Esophagus squamous epithelium (tissue), 5 donors: ENCODE results near the gene RNASEH2C. TPM values are rescaled to one million over a fixed set of nuclear protein-coding genes. Genes with fewer than 3 reads are reported as not detected.

ENCODE experiments used
- DNase-seq: peaks from one replicate; lab custom pipeline; 2025; lab: John Stamatoyannopoulos, UW
- H3K27ac ChIP-seq, 4 donors: fragments of 200-600 bp; sonication (generic); one replicate each; pipeline ENCODE4 v1.5.1; 2016 to 2019; ENCODE audit warnings: mild to moderate bottlenecking in 1 of 4
- H3K27me3 ChIP-seq, 4 donors: fragments of 200-600 bp; sonication (generic); 1 replicate in 3 of 4; 2 replicates in 1 of 4; pipeline versions ENCODE4 v1.5.1 to v1.6.0; 2017 to 2021; ENCODE audit warnings: antibody characterized with exemption in 1 of 4
- H3K36me3 ChIP-seq, 3 donors: fragments of 200-600 bp; sonication (generic); one replicate each; pipeline ENCODE4 v1.5.1; 2016 to 2019
- H3K4me1 ChIP-seq, 3 donors: fragments of 200-600 bp; sonication (generic); one replicate each; pipeline ENCODE4 v1.5.1; 2017 to 2019
- H3K4me3 ChIP-seq, 4 donors: fragments of 200-600 bp; sonication (generic); 1 replicate in 3 of 4; 2 replicates in 1 of 4; pipeline ENCODE4 v1.5.1; 2016 to 2019; ENCODE audit warnings: mild to moderate bottlenecking in 2 of 4, moderate library complexity in 1 of 4
- H3K9me3 ChIP-seq, 3 donors: fragments of 200-600 bp; sonication (generic); one replicate each; pipeline ENCODE4 v1.5.1; 2016 to 2019
- POLR2A ChIP-seq, 4 donors: fragments of 450-650 bp; IDR thresholded peaks; one replicate each; pipeline ENCODE4 v1.6.1; 2017; ENCODE audit warnings: antibody characterized with exemption in 4 of 4, mild to moderate bottlenecking in 4 of 4, moderate library complexity in 3 of 4
- WGBS, 2 donors: methylation state at CpG; one replicate each; pipeline ENCODE4 v1.1.5; 2018; 5-methylcytosine and 5-hydroxymethylcytosine counted together
- intact Hi-C: fragments of 100-400 bp; cut with DNase I; formaldehyde crosslinking; loops from one replicate; pipeline ENCODE4 v1.15.0; 2022
- total RNA-seq, 4 donors: library from RNA; depleted of rRNA; stranded (reverse); fragments of >200 nt; gene quantifications; one replicate each; pipeline ENCODE4 v1.1.0, GENCODE V29; 2016
- TF ChIP-seq, protein P1 (sequence below), 6 experiments: fragments of 450-650 bp in 4 of 6; fragments of 200-600 bp in 2 of 6; sonication (generic) in 2 of 6; IDR thresholded peaks; one replicate each; pipeline ENCODE4 v1.5.1; 2016 to 2019; ENCODE audit warnings: antibody characterized with exemption in 6 of 6, mild to moderate bottlenecking in 4 of 6, moderate library complexity in 4 of 6
- donor health status: DM: yes; HTN: yes; CAD: no.

RNASEH2C gene
- total RNA-seq, 4 donors from 2014 or later = 39.9 to 59.5 (median 50.8) TPM

DNA sequence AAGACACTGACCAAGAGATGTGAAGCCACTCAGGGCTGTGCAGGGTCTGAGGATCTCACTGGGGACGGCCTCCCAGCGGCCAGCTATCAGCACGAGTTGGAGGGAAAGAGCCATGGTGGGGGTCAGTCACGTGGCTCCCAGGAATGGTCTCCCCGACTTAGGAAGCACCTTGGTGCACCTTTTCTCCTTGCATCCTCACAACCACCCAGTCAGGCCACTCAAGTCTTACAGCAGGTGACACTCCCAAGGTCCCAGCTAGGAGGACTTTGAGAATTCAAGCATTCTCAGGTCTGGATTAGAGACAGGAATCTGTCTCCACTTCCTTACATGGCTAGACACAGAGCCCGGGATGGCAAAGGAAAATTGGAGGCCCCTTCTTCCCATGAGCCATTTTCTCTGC is 2.7 kb downstream of the RNASEH2C start:
- TF ChIP-seq POLR2A (IDR thresholded peaks at IDR 0.05) = no peak
- TF ChIP-seq, protein P1, sequence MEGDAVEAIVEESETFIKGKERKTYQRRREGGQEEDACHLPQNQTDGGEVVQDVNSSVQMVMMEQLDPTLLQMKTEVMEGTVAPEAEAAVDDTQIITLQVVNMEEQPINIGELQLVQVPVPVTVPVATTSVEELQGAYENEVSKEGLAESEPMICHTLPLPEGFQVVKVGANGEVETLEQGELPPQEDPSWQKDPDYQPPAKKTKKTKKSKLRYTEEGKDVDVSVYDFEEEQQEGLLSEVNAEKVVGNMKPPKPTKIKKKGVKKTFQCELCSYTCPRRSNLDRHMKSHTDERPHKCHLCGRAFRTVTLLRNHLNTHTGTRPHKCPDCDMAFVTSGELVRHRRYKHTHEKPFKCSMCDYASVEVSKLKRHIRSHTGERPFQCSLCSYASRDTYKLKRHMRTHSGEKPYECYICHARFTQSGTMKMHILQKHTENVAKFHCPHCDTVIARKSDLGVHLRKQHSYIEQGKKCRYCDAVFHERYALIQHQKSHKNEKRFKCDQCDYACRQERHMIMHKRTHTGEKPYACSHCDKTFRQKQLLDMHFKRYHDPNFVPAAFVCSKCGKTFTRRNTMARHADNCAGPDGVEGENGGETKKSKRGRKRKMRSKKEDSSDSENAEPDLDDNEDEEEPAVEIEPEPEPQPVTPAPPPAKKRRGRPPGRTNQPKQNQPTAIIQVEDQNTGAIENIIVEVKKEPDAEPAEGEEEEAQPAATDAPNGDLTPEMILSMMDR (IDR thresholded peaks at IDR 0.05) = no peak
- WGBS, 2 donors = 66 to 69% methylated on average over 5 to 6 of the region's 6 CpGs

DNA sequence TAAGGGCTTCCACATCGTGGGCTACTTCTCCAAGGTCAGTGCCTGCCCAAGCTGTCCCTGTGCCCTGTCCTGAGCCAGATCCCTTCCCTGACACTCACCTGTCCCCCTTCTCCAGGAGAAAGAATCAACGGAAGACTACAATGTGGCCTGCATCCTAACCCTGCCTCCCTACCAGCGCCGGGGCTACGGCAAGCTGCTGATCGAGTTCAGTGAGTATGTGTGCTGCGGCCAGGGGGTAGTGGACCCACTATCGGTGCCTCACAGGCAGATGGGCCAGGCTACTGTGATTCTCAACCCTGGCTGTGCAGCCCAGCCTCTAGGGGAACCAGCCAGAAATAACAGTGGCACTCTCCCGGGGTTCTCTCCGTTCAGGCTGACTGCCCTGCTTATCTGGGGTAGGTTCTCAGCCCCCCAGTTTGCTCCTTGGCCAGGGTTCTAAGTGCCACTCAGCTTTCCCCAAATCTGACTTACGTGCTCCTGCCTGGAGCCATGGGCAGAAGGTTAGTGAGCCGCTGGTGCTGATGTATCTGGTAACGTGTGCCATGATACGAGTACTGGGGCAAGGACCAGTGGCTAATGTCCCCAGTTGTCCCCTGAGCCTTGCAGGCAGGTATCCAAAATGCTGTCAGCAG is 3.7 kb downstream of the RNASEH2C start:
- intact Hi-C loops = loop anchor here (10.0 kb wide), 1 partner anchor 58 kb away; no protein-coding TSS in a partner anchor
- H3K4me1 ChIP-seq = peaks cover 24 to 63% (median 32%) of the 10 kb centered on the region in 3 donors

More for the DNA sequence above, 2.7 kb downstream of the RNASEH2C start:
- H3K4me3 ChIP-seq = no peak overlapping the region
- no peaks in the 10 kb centered on the region for H3K9me3 ChIP-seq
- peaks cover 31 to 67% (median 49%) of the 10 kb centered on the region in 3 donors for H3K36me3 ChIP-seq
- intact Hi-C loops = loop anchor here (10.0 kb wide), 1 partner anchor 57 kb away; no protein-coding TSS in a partner anchor
- H3K27me3 ChIP-seq = no peaks in the 10 kb centered on the region
- peaks cover 20 to 58% (median 29%) of the 10 kb centered on the region in 3 donors for H3K4me1 ChIP-seq
- DNase-seq = no peak
- no peak overlapping the region for H3K27ac ChIP-seq

GRCh38 chr11:65716302-65716701 is 4.3 kb downstream of the RNASEH2C start:
- Histone ChIP-seq H3K27me3 (no peaks in the 10 kb centered on the region), H3K36me3 (peaks cover 31 to 69% (median 49%) of the 10 kb centered on the region in 3 donors), H3K9me3 (no peaks in the 10 kb centered on the region), H3K4me3 (no peak overlapping the region), H3K27ac (no peak overlapping the region), H3K4me1 (peaks cover 24 to 66% (median 33%) of the 10 kb centered on the region in 3 donors)
- intact Hi-C loops = loop anchor here (10.0 kb wide), 1 partner anchor 58 kb away; no protein-coding TSS in a partner anchor
- TF ChIP-seq, protein P1 (IDR thresholded peaks at IDR 0.05) = no peak
- no peak for TF ChIP-seq POLR2A (IDR thresholded peaks at IDR 0.05)
- 76 to 85% methylated on average over 5 to 7 of the region's 7 CpGs for WGBS, 2 donors
- DNase-seq = no peak

More for the DNA sequence above, 3.7 kb downstream of the RNASEH2C start:
- WGBS, 2 donors = 72 to 87% methylated on average over 3 of the region's 14 CpGs
- no peaks in the 10 kb centered on the region for H3K27me3 ChIP-seq
- H3K27ac ChIP-seq = no peak overlapping the region
- DNase-seq = no peak
- H3K4me3 ChIP-seq = no peak overlapping the region
- H3K9me3 ChIP-seq = no peaks in the 10 kb centered on the region
- H3K36me3 ChIP-seq = peaks cover 31 to 69% (median 49%) of the 10 kb centered on the region in 3 donors
- TF ChIP-seq, protein P1 (IDR thresholded peaks at IDR 0.05) = no peak
- no peak for TF ChIP-seq POLR2A (IDR thresholded peaks at IDR 0.05)

DNA sequence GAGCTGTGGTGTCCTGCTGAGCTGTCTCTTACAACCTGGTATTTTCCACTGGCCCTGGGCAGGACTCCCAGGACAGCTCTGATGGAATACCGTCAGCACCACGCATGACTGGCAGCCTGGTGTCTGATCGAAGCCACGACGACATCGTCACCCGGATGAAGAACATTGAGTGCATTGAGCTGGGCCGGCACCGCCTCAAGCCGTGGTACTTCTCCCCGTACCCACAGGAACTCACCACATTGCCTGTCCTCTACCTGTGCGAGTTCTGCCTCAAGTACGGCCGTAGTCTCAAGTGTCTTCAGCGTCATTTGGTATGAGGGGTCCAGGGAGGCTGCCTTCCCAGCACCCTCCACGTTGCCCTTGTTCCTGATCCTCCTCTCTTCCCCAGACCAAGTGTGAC is 6.2 kb downstream of the RNASEH2C start:
- Histone ChIP-seq H3K36me3 (peaks cover 31 to 67% (median 49%) of the 10 kb centered on the region in 3 donors), H3K27me3 (no peaks in the 10 kb centered on the region), H3K9me3 (no peaks in the 10 kb centered on the region), H3K27ac (no peak overlapping the region), H3K4me3 (no peak overlapping the region), H3K4me1 (peaks cover 20 to 61% (median 37%) of the 10 kb centered on the region in 3 donors)
- DNase-seq = no peak
- WGBS, 2 donors = 92 to 93% methylated on average over 13 to 16 of the region's 16 CpGs
- no peak for TF ChIP-seq POLR2A (IDR thresholded peaks at IDR 0.05)
- TF ChIP-seq, protein P1 (IDR thresholded peaks at IDR 0.05) = no peak
- intact Hi-C loops = loop anchor here (5.0 to 10.0 kb wide), 2 partner anchors 60 to 103 kb away; no protein-coding TSS in a partner anchor
